Mucosa of descending colon (tissue), 3 donors: ENCODE data around the gene NXF1. TPM values are rescaled to one million over a fixed set of nuclear protein-coding genes. Genes with fewer than 3 reads are reported as not detected.
A peak's percentile ranks its signal among the peaks of the same experiment; 100 is the strongest.
"Not testable (repeated sequence)": the region's sequence is repeated elsewhere in the genome, so short reads cannot be mapped to it uniquely, and the experiment has no call there.

Source experiments
- ATAC-seq: fragments of 200-7000 bp; cut with Tn5 transposase; one replicate; pipeline ENCODE4 v1.9.1; 2020; ENCODE audit warnings: mild to moderate bottlenecking, moderate library complexity
- DNase-seq, 3 donors: peaks; one replicate each; pipeline ENCODE4 v3.0.0-alpha.2; 2020
- H3K36me3 ChIP-seq: fragments of 200-600 bp; one replicate; pipeline ENCODE4 v1.8.0; 2021; ENCODE audit warnings: low read depth, mild to moderate bottlenecking
- H3K4me1 ChIP-seq: fragments of 200-600 bp; one replicate; pipeline ENCODE4 v1.8.0; 2021; ENCODE audit warnings: low read depth, mild to moderate bottlenecking
- H3K4me3 ChIP-seq: fragments of 200-600 bp; one replicate; pipeline ENCODE4 v1.8.0; 2021; ENCODE audit warnings: mild to moderate bottlenecking
- H3K9me3 ChIP-seq: fragments of 200-600 bp; one replicate; pipeline ENCODE4 v1.8.0; 2021; ENCODE audit warnings: mild to moderate bottlenecking
- intact Hi-C, 2 donors: fragments of 100-400 bp; cut with DNase I in 1 of 2; cut with micrococcal nuclease in 1 of 2; formaldehyde crosslinking; loops; one replicate each; pipeline versions ENCODE4 v1.11.0 to v1.11.1; 2022; cut with DNase I, micrococcal nuclease
- total RNA-seq, 3 donors: library from RNA; stranded (reverse); fragmentation: NEBNext Ultra II Directional in 2 of 3; extraction: Animal tissue kit (Norgen Biotek cat#: 25700) in 2 of 3; gene quantifications; one replicate each; pipeline versions ENCODE4 v1.2.1 to v1.2.4, GENCODE V29; 2021 to 2023
- TF ChIP-seq, protein P1 (sequence below): fragments of 200-600 bp; IDR thresholded peaks from one replicate; pipeline ENCODE4 v1.8.0; 2022; ENCODE audit warnings: antibody characterized with exemption, mild to moderate bottlenecking
- donor health status: DM: no; HTN: no; CAD: no; lungs with moderate emphysema.
- donor health status: DM: no; HTN: no; CAD: no.
- donor health status: DM: no; HTN: yes; CAD: no.

NXF1 gene
- total RNA-seq, 3 donors from 2014 or later = 46.7 to 103 (median 55.0) TPM

DNA sequence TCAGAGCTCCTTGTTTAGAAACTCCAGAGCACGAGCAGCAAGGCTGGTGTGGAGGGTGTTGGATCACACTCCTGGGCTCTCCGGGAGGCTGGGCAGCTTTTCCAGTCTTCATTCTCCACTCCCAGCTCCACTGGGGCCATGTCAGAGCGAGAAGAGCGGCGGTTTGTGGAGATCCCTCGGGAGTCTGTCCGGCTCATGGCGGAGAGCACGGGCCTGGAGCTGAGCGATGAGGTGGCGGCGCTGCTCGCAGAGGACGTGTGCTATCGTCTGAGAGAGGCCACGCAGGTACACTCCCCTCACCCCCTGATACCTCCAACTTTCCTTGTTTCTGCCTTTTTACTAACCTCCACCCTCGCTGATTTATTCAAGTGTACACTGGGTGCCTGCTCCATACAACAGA, 29.6 kb downstream of the NXF1 start:
- Histone ChIP-seq H3K9me3 (no peaks in the 10 kb centered on the region), H3K36me3 (no peaks in the 10 kb centered on the region), H3K4me1 (no peaks in the 10 kb centered on the region), H3K4me3 (no peak overlapping the region)
- TF ChIP-seq, protein P1, sequence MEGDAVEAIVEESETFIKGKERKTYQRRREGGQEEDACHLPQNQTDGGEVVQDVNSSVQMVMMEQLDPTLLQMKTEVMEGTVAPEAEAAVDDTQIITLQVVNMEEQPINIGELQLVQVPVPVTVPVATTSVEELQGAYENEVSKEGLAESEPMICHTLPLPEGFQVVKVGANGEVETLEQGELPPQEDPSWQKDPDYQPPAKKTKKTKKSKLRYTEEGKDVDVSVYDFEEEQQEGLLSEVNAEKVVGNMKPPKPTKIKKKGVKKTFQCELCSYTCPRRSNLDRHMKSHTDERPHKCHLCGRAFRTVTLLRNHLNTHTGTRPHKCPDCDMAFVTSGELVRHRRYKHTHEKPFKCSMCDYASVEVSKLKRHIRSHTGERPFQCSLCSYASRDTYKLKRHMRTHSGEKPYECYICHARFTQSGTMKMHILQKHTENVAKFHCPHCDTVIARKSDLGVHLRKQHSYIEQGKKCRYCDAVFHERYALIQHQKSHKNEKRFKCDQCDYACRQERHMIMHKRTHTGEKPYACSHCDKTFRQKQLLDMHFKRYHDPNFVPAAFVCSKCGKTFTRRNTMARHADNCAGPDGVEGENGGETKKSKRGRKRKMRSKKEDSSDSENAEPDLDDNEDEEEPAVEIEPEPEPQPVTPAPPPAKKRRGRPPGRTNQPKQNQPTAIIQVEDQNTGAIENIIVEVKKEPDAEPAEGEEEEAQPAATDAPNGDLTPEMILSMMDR = no peak
- ATAC-seq (no peak), DNase-seq (peak in 1 of 3 donors; percentile 25)
- intact Hi-C loops = no loop called here

DNA sequence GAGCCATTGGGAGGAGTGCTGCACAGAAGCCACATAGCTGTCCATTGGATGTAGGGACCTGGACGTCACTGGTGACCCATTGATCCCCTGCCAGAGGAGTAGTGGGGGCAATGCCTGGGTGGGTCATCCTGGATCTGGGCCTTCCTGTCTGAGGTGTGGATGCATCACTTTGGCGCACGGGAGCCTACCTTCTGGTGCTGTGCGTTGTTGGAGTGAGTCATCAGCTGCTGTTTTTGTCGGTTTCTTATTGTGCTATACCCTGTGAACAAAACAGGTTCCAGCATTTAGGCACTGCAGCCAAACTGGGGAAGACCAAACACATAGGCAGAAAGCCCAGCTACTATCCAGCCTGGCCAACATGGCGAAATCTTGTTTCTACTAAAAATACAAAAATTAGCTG, 30.8 kb downstream of the NXF1 start:
- Histone ChIP-seq H3K4me3 (no peak overlapping the region), H3K9me3 (no peaks in the 10 kb centered on the region), H3K4me1 (peaks cover 7% of the 10 kb centered on the region), H3K36me3 (no peaks in the 10 kb centered on the region)
- TF ChIP-seq, protein P1 = no peak
- intact Hi-C loops = no loop called here
- DNase-seq (peak in 1 of 3 donors; percentile 40), ATAC-seq (no peak)

DNA sequence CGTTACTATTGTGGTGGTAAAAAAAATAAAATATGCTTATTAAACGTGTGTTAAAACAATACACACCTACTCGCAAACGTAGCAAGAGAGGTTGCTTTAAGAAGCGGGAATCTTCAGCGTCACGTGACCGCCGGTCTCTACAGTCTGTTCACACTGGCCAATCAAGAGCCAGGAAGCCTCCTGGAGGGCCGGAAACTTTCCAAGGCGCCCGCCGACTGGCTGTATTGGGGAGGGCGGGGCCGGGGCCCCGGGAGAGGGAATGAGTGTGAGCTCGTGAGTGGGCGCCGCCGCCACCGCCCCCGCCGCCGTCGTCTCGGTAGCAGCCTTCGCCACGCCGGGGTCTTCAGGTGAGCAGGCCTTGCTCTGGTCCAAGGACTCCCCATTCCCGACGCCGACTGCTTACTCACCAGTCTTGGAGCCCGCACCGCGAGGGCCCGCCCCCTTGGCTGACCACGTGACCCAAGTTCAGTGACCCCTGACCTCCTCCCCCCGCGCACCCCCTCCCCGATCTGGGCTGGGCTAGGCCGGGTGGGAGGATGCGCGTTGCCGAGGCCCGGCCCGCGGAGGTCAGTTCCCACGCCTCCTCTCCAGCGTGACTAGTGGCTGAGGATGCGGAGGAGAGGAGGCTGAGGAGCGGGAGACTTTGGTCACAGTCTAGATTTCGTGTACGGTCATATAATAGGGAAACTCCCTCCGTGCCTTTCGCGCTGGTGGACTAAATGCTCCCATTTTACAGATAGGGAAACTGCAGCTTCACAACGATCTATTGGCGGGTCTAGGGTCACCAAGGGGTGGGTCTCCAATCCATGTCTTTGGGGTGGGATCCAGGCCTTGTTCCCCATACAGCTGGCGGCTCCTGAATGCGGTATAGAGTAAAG, 33.9 kb downstream of the NXF1 start, which contains the start of gene TAF6L:
Gene TAF6L, plus strand, starts transcription at position 253 of the 878 bp plus-strand sequence. CDS start 4,388 bp downstream, outside the sequence.
- intact Hi-C loops = no loop called here
- peak; percentile 96 for ATAC-seq

DNA sequence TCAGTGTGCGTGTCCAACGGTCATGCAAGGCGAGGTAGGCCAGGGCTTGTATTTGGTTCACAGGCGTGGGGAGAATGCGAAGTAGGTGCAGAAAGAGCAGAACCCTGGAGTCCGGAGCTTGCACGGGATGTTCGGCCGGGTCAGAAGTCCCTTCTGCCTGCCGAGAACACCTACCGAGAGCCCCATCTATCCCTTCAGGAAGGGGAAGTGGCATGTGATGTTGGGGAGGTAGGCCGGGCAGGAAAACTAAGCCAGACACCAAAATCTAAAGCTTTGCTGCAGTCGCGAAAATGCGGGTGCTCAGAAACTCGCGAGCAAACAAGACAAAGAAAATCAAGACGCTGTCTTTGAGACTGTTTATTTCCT, 34.5 kb downstream of the NXF1 start:
- intact Hi-C loops = no loop called here
- H3K4me3 ChIP-seq = peak overlapping the region; percentile 36
- peaks cover 7% of the 10 kb centered on the region for H3K4me1 ChIP-seq
- TF ChIP-seq, protein P1 = no peak
- peak; percentile 11 for ATAC-seq
- H3K36me3 ChIP-seq = no peaks in the 10 kb centered on the region
- no peaks in the 10 kb centered on the region for H3K9me3 ChIP-seq
- peak; percentile 38 to 52 (median 51) for DNase-seq

More for the DNA sequence above, 33.9 kb downstream of the NXF1 start, which contains the start of gene TAF6L:
- H3K4me1 ChIP-seq = peaks cover 7% of the 10 kb centered on the region
- no peaks in the 10 kb centered on the region for H3K36me3 ChIP-seq
- DNase-seq = peak; percentile 97 to 99 (median 98)
- peak within 1 kb of the TSS; percentile 36 for H3K4me3 ChIP-seq
- TF ChIP-seq, protein P1 = no peak
- H3K9me3 ChIP-seq = no peaks in the 10 kb centered on the region

DNA sequence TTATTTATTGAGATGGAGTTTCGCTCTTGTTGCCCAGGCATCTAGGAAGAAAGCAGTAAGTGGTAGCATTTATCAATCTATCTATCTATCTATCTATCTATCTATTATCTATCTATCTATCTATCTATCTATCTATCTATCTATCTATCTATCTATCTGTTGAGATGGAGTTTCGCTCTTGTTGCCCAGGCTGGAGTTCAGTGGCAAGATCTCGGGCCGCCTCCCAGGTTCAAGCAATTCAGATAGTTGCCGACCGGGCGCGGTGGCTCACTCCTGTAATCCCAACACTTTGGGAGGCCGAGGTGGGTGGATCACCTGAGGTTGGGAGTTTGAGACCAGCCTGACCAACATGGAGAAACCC, 44.4 kb downstream of the NXF1 start:
- DNase-seq = peak; percentile 21 to 58 (median 49)
- ATAC-seq, H3K9me3 ChIP-seq, H3K36me3 ChIP-seq, intact Hi-C loops: not testable (repeated sequence)
- Histone ChIP-seq H3K4me3 (peak overlapping the region; percentile 27), H3K4me1 (peaks cover 11% of the 10 kb centered on the region)
